Activated gamma-delta T cell treated with anti-CD3 and anti-CD28 coated beads, Interleukin-2, amount 50 U/mL, for 16 hours (primary cell): ENCODE measurements around the gene BTBD6.
"Not testable (repeated sequence)": the region's sequence is repeated elsewhere in the genome, so short reads cannot be mapped to it uniquely, and the experiment has no call there.

ENCODE experiments used
- DNase-seq: peaks from one replicate; pipeline ENCODE4 v3.0.0-alpha.2; 2020; ENCODE audit warnings: low read depth

Gene BTBD6

DNA sequence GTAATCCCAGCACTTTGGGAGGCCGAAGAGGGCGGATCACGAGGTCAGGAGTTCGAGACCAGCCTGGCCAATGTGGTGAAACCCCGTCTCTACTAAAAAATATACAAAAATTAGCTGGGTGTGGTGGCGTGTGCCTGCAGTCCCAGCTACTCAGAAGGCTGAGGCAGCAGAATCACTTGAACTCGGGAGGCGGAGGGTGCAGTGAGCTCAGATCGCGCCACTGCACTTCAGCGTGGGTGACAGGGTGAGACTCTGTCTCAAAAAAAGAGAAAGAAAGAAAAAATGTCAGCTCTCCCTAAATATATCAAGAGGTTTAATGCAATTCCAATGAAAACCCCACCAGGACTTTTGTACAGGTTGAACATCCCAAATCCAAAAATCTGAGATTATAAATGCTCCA is 49.0 kb downstream of the BTBD6 start:
- DNase-seq = not testable (repeated sequence)

DNA sequence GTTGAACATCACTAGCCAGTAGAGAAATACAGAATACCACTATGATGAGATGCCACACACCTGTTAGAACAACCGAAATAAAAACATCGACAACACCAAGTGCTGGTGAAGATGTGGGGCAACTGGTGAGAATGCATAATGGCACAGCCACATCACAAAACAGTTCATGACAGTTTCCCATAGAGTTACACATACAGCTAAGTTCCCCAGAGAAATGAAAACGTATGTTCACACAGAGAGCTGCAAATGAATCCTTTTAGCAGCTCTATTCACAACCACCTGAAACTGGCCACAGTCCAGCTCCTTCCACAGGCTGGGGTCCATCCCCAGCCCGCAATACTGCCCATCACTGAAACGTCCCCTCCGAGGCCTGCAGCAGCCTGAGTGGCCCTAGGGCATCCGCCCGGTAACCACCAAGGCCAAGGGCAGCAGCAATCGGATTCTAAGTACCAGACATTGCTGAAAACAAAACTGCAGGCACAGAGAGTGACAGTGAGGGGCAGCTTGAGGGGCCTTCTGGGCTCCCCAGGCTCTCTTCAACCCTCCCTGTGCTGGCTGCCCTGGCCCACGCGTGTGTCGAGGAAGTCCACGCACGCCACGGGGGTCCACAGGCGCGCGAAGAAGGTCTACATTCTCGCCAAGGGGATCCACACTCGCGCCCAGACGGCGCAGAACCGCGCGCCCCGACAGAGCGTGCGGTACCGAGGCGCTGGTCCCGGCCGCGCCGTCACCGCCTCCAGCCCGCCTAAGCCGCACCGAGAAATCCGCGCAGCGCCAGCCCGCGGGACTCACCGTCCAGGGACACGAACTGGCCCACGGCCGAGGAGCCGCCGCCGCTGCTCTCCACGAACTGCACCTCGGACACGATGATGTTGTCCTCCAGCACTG is 51.6 kb downstream of the BTBD6 start:
- DNase-seq = no peak
